Measurements from ENCODE around the gene RTN4RL1. TPM values are rescaled to one million over a fixed set of nuclear protein-coding genes. Genes with fewer than 3 reads are reported as not detected.

RTN4RL1 gene
- total and polyA plus RNA-seq, 9 of the 15 experiments (the other 6 are each of a cell fraction or from before 2014, with no cell fraction given), result 0.04 to 0.06 (median 0.04) TPM; not detected in 5

GRCh38 chr17:2041561-2042389 is 16.6 kb upstream of the RTN4RL1 start, which contains the start of gene OVCA2 (continued):
- TF ChIP-seq MAX (CRISPR knock-in tag; IDR thresholded peaks at IDR 0.05), result no peak; the same call in none of the 2 replicates
- no peak for TF ChIP-seq DLX4 (CRISPR knock-in tag; IDR thresholded peaks at IDR 0.05)
- no peak for TF ChIP-seq CHD4 (IDR thresholded peaks at IDR 0.05; ENCODE audit: insufficient read depth, insufficient replicate concordance, low read depth, low read length, poor library complexity, severe bottlenecking)
- TF ChIP-seq STAT5B (CRISPR knock-in tag; IDR thresholded peaks at IDR 0.05), result no peak
- TF ChIP-seq ZBED1 (IDR thresholded peaks at IDR 0.05), result no peak; the same call in 1 of the 2 replicates
- no peak for TF ChIP-seq RNF2 (IDR thresholded peaks at IDR 0.05)
- TF ChIP-seq BHLHE40 (IDR thresholded peaks at IDR 0.05; ENCODE audit: low read length), result no peak; the same call in 1 of the 2 replicates
- no peak for TF ChIP-seq TOE1 (IDR thresholded peaks at IDR 0.05; ENCODE audit: borderline replicate concordance)
- no peak for TF ChIP-seq TOE1 (CRISPR knock-in tag; IDR thresholded peaks at IDR 0.05; ENCODE audit: borderline replicate concordance, low read depth)
- TF ChIP-seq PATZ1 (CRISPR knock-in tag; IDR thresholded peaks at IDR 0.05; ENCODE audit: borderline replicate concordance), result no peak
- TF ChIP-seq KAT7 (CRISPR knock-in tag; IDR thresholded peaks at IDR 0.05; ENCODE audit: borderline replicate concordance), result no peak
- TF ChIP-seq MBD2 (IDR thresholded peaks at IDR 0.05; ENCODE audit: borderline replicate concordance, low read depth), result peak; percentile 54
- no peak for TF ChIP-seq TAF15 (IDR thresholded peaks at IDR 0.05; ENCODE audit: low read depth, low read length)
- TF ChIP-seq NR2C1 (IDR thresholded peaks at IDR 0.05), result peak; percentile 70
- peak; percentile 87 for TF ChIP-seq NR2C1 (tag; IDR thresholded peaks at IDR 0.05)
- TF ChIP-seq ZBTB9 (CRISPR knock-in tag; IDR thresholded peaks at IDR 0.05), result 0 out of 2 replicates have a peak, but pooled peaks have one; percentile 18
- TF ChIP-seq ZNF121 (CRISPR knock-in tag; conservative IDR thresholded peaks at IDR 0.05), result no peak
- no peak for TF ChIP-seq LARP7 (IDR thresholded peaks at IDR 0.05)
- TF ChIP-seq JUNB (CRISPR knock-in tag; conservative IDR thresholded peaks at IDR 0.05), result no peak
- TF ChIP-seq KLF16 (IDR thresholded peaks at IDR 0.05), result no peak
- no peak for TF ChIP-seq ZNF695 (CRISPR knock-in tag; IDR thresholded peaks at IDR 0.05)
- TF ChIP-seq SRSF3 (IDR thresholded peaks at IDR 0.05; ENCODE audit: insufficient read depth, low read length), result no peak
- TF ChIP-seq ESRRA (IDR thresholded peaks at IDR 0.05; ENCODE audit: borderline replicate concordance, low read depth), result peak; percentile 17; the same call in 1 of the 2 replicates
- peak; percentile 92 for TF ChIP-seq RBFOX2 (IDR thresholded peaks at IDR 0.05; ENCODE audit: low read depth, low read length)
- TF ChIP-seq PTBP1 (IDR thresholded peaks at IDR 0.05; ENCODE audit: low read depth, low read length), result no peak
- TF ChIP-seq KDM4B (IDR thresholded peaks at IDR 0.05; ENCODE audit: borderline replicate concordance in 2 of 2, low read depth in 1 of 2), result peak in 1 of 2 experiments; percentile 94; a peak in 1 of 4 replicates
